ENCODE results near the gene KIR2DL1.
"Not testable (repeated sequence)": the region's sequence is repeated elsewhere in the genome, so short reads cannot be mapped to it uniquely, and the experiment has no call there.

The KIR2DL1 gene

DNA sequence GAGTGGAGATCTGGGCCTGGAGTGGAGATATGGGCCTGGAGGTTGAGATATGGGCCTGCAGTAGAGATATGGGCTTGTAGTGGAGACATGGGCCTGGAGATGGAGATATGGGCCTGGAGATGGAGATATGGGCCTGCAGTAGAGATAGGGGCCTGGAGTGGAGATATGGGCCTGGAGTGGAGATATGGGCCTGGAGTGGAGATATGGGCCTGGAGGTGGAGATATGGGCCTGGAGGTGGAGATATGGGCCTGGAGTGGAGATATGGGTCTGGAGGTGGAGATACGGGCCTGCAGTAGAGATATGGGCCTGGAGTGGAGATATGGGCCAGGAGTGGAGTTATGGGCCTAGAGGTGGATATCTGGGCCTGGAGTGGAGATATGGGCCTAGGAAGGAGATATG is 30.9 kb upstream of the KIR2DL1 start:
- H3K27me3 ChIP-seq (ENCODE audit: insufficient read depth, poor library complexity, severe bottlenecking) = no peaks in the 10 kb centered on the region
- no peak for DNase-seq (ENCODE audit: low read depth in 1 of 2, low spot score in 1 of 2)
- no peak overlapping the region for H3K27ac ChIP-seq (replicated peaks)
- TF ChIP-seq, protein P1, sequence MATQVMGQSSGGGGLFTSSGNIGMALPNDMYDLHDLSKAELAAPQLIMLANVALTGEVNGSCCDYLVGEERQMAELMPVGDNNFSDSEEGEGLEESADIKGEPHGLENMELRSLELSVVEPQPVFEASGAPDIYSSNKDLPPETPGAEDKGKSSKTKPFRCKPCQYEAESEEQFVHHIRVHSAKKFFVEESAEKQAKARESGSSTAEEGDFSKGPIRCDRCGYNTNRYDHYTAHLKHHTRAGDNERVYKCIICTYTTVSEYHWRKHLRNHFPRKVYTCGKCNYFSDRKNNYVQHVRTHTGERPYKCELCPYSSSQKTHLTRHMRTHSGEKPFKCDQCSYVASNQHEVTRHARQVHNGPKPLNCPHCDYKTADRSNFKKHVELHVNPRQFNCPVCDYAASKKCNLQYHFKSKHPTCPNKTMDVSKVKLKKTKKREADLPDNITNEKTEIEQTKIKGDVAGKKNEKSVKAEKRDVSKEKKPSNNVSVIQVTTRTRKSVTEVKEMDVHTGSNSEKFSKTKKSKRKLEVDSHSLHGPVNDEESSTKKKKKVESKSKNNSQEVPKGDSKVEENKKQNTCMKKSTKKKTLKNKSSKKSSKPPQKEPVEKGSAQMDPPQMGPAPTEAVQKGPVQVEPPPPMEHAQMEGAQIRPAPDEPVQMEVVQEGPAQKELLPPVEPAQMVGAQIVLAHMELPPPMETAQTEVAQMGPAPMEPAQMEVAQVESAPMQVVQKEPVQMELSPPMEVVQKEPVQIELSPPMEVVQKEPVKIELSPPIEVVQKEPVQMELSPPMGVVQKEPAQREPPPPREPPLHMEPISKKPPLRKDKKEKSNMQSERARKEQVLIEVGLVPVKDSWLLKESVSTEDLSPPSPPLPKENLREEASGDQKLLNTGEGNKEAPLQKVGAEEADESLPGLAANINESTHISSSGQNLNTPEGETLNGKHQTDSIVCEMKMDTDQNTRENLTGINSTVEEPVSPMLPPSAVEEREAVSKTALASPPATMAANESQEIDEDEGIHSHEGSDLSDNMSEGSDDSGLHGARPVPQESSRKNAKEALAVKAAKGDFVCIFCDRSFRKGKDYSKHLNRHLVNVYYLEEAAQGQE (IDR thresholded peaks at IDR 0.05; ENCODE audit: insufficient replicate concordance, low read depth) = no peak
- TF ChIP-seq, protein P2, sequence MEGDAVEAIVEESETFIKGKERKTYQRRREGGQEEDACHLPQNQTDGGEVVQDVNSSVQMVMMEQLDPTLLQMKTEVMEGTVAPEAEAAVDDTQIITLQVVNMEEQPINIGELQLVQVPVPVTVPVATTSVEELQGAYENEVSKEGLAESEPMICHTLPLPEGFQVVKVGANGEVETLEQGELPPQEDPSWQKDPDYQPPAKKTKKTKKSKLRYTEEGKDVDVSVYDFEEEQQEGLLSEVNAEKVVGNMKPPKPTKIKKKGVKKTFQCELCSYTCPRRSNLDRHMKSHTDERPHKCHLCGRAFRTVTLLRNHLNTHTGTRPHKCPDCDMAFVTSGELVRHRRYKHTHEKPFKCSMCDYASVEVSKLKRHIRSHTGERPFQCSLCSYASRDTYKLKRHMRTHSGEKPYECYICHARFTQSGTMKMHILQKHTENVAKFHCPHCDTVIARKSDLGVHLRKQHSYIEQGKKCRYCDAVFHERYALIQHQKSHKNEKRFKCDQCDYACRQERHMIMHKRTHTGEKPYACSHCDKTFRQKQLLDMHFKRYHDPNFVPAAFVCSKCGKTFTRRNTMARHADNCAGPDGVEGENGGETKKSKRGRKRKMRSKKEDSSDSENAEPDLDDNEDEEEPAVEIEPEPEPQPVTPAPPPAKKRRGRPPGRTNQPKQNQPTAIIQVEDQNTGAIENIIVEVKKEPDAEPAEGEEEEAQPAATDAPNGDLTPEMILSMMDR (IDR thresholded peaks at IDR 0.05; ENCODE audit: insufficient read depth, low read length) = no peak
- TF ChIP-seq GABPA (IDR thresholded peaks at IDR 0.05; ENCODE audit: low read depth) = no peak
- no peak for TF ChIP-seq SPI1 (IDR thresholded peaks at IDR 0.05; ENCODE audit: borderline replicate concordance, low read depth)
- TF ChIP-seq POLR2AphosphoS5 (IDR thresholded peaks at IDR 0.05; ENCODE audit: low read depth) = no peak
- H3K4me3 ChIP-seq (replicated peaks; ENCODE audit: insufficient read depth, low read length) = no peak overlapping the region

DNA sequence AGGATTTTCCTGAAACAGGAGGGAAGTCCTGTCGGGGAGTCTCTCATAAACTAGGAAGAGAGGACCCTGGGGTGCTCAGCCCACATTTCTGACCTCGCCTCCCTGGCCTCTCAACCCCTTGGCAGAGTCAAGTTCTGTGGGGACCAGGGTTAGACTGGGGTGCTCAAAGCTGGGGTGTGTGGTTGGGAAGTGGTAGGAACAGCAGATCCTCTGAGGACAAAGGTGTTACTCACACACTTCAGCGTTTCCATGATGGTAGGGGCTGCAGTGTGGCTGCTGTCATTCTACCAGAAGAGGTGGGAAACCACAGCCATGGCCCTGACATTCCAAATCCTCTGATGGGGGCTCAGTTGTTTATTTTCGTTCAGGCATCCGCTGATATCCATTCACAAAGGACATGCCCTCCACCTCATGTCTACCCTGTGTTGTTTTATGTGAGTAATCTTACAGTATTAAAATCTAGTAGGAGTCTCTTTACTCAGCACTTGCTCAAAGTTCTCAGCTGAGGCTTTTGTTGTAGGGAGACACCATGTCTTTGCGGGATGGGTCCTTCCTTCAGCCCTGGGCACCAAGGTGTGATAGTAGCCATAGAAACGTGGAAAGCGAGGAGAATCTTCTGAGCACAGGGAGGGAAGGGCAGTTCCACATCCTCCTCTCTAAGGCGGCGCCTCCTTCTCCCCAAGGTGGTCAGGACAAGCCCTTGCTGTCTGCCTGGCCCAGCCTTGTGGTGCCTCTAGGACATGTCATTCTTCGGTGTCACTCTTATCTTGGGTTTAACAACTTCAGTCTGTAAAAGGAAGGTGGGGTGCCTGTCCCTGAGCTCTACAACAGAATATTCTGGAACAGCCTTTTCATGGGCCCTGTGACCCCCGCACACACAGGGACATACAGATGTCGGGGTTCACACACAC is 29.8 kb upstream of the KIR2DL1 start:
- no peak overlapping the region for H3K4me3 ChIP-seq (replicated peaks; ENCODE audit: insufficient read depth, low read length)
- TF ChIP-seq, protein P2 (IDR thresholded peaks at IDR 0.05; ENCODE audit: insufficient read depth, low read length) = no peak
- TF ChIP-seq POLR2AphosphoS5 (IDR thresholded peaks at IDR 0.05; ENCODE audit: low read depth) (no peak), GABPA (IDR thresholded peaks at IDR 0.05; ENCODE audit: low read depth) (no peak), SPI1 (IDR thresholded peaks at IDR 0.05; ENCODE audit: borderline replicate concordance, low read depth) (no peak)
- TF ChIP-seq, protein P1 (IDR thresholded peaks at IDR 0.05; ENCODE audit: insufficient replicate concordance, low read depth) = no peak
- no peak overlapping the region for H3K27ac ChIP-seq (replicated peaks)
- H3K27me3 ChIP-seq (ENCODE audit: insufficient read depth, poor library complexity, severe bottlenecking) = no peaks in the 10 kb centered on the region
- no peak for DNase-seq (ENCODE audit: low read depth in 1 of 2, low spot score in 1 of 2)

DNA sequence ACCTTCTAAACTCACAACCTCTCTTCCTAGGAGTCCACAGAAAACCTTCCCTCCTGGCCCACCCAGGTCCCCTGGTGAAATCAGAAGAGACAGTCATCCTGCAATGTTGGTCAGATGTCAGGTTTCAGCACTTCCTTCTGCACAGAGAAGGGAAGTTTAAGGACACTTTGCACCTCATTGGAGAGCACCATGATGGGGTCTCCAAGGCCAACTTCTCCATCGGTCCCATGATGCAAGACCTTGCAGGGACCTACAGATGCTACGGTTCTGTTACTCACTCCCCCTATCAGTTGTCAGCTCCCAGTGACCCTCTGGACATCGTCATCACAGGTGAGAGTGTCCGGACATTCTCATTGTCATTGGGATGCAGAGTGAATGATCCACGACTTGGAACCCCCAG is 27.6 kb upstream of the KIR2DL1 start:
- not testable (repeated sequence) for H3K4me3 ChIP-seq (replicated peaks; ENCODE audit: insufficient read depth, low read length); H3K27me3 ChIP-seq (ENCODE audit: insufficient read depth, poor library complexity, severe bottlenecking)
- DNase-seq (ENCODE audit: low read depth in 1 of 2, low spot score in 1 of 2) = peak in 1 of 2 experiments; percentile 26

DNA sequence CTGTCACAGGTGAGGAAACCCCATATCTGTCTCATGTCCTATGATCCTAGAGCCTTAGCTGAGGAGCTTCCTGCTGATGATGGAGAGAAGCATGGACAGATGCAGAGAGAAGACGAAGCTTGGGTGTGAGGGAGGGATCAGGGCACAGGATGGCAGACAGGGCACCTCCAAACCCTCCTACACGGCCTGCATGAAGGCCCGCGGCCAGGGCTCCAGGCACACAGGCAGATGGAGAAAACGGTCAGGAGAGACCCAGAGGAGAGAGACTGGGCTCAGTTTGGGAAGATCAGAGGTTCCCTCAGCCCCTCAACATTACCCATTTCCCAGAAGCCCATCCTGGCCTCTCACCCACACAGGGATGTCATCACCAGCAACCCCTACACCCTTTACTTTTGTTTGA is 25.5 kb upstream of the KIR2DL1 start:
- not testable (repeated sequence) for H3K27me3 ChIP-seq (ENCODE audit: insufficient read depth, poor library complexity, severe bottlenecking); H3K27ac ChIP-seq (replicated peaks); DNase-seq (ENCODE audit: low read depth in 1 of 2, low spot score in 1 of 2); H3K4me3 ChIP-seq (replicated peaks; ENCODE audit: insufficient read depth, low read length)

More for the DNA sequence above, 27.6 kb upstream of the KIR2DL1 start:
- H3K27ac ChIP-seq (replicated peaks) = not testable (repeated sequence)
